ENCODE data around the gene SAP30BP.

SAP30BP gene

DNA sequence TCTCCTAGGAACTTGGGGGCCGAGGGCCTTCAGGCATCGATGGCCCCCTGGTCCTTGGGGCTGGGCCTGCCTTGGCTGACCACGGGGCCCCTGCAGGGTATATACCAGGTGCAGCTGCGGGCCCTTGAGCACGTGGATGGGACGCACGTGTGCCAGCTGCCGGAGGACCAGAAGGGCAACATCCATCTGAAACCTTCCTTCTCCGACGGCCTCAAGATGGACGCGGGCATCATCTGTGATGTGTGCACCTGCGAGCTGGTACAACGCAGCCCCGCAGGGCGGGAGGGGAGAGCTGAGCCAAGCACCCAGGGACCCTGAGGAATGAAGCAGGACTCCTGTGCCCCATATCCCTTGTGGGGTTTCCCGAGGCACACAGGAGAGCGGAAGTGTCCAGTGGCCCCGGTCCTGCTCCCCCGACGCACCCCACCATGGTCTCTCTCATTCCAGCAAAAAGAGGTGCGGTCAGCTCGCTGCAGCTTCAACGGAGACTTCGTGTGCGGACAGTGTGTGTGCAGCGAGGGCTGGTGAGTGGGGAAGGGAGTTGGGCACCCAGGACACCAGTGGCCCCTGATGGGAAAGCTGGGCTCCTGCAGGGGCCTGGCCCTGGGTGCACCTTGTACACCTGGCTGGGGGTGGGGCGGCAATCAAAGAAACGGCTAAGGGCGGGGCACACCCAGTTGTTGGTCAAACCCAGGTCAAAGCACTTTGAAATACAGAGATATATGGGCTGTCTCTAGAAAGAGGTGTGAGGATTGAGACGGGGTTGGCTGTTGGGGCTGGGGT, 64.8 kb downstream of the SAP30BP start:
- TF ChIP-seq ZNF274 (IDR thresholded peaks at IDR 0.05; ENCODE audit: low read depth, low read length): no peak

GRCh38 chr17:75733471-75733870, 66.3 kb downstream of the SAP30BP start:
- peaks cover 2% of the 10 kb centered on the region for H3K4me1 ChIP-seq (ENCODE audit: insufficient read depth, insufficient read length)
- H3K9ac ChIP-seq (ENCODE audit: insufficient read length, low read depth): no peak overlapping the region
- no peak overlapping the region for H3K4me3 ChIP-seq (ENCODE audit: insufficient read length, low read depth)
- DNase-seq (ENCODE audit: low read depth, low spot score): no peak
- no peaks in the 10 kb centered on the region for H3K36me3 ChIP-seq (ENCODE audit: insufficient read depth, insufficient read length, low read length)
- H3K9me3 ChIP-seq (ENCODE audit: insufficient read depth, low read length): no peaks in the 10 kb centered on the region
- no peak for TF ChIP-seq ZNF274 (IDR thresholded peaks at IDR 0.05; ENCODE audit: low read depth, low read length)
- TF ChIP-seq SUZ12 (IDR thresholded peaks at IDR 0.05; ENCODE audit: extremely low read depth, insufficient read depth, insufficient read length): no peak
- no peak for TF ChIP-seq YY1 (IDR thresholded peaks at IDR 0.05; ENCODE audit: insufficient read depth, insufficient read length)
- no peaks in the 10 kb centered on the region for H3K27me3 ChIP-seq (ENCODE audit: insufficient read depth, insufficient read length)

More for the DNA sequence above, 64.8 kb downstream of the SAP30BP start:
- Histone ChIP-seq H3K4me1 (ENCODE audit: insufficient read depth, insufficient read length) (peaks cover 6% of the 10 kb centered on the region), H3K9me3 (ENCODE audit: insufficient read depth, low read length) (no peaks in the 10 kb centered on the region), H3K27me3 (ENCODE audit: insufficient read depth, insufficient read length) (no peaks in the 10 kb centered on the region), H3K9ac (ENCODE audit: insufficient read length, low read depth) (no peak overlapping the region), H3K4me3 (ENCODE audit: insufficient read length, low read depth) (no peak overlapping the region), H3K36me3 (ENCODE audit: insufficient read depth, insufficient read length, low read length) (no peaks in the 10 kb centered on the region)
- DNase-seq (ENCODE audit: low read depth, low spot score): no peak

GRCh38 chr17:75734674-75735294, 67.6 kb downstream of the SAP30BP start:
- H3K4me1 ChIP-seq (ENCODE audit: insufficient read depth, insufficient read length): peaks cover 2% of the 10 kb centered on the region
- H3K9me3 ChIP-seq (ENCODE audit: insufficient read depth, low read length): no peaks in the 10 kb centered on the region
- no peaks in the 10 kb centered on the region for H3K27me3 ChIP-seq (ENCODE audit: insufficient read depth, insufficient read length)
- no peak for TF ChIP-seq YY1 (IDR thresholded peaks at IDR 0.05; ENCODE audit: insufficient read depth, insufficient read length)
- TF ChIP-seq SUZ12 (IDR thresholded peaks at IDR 0.05; ENCODE audit: extremely low read depth, insufficient read depth, insufficient read length): no peak
- TF ChIP-seq ZNF274 (IDR thresholded peaks at IDR 0.05; ENCODE audit: low read depth, low read length): no peak
- H3K36me3 ChIP-seq (ENCODE audit: insufficient read depth, insufficient read length, low read length): no peaks in the 10 kb centered on the region
- H3K9ac ChIP-seq (ENCODE audit: insufficient read length, low read depth): no peak overlapping the region
- no peak for DNase-seq (ENCODE audit: low read depth, low spot score)
- H3K4me3 ChIP-seq (ENCODE audit: insufficient read length, low read depth): no peak overlapping the region

DNA sequence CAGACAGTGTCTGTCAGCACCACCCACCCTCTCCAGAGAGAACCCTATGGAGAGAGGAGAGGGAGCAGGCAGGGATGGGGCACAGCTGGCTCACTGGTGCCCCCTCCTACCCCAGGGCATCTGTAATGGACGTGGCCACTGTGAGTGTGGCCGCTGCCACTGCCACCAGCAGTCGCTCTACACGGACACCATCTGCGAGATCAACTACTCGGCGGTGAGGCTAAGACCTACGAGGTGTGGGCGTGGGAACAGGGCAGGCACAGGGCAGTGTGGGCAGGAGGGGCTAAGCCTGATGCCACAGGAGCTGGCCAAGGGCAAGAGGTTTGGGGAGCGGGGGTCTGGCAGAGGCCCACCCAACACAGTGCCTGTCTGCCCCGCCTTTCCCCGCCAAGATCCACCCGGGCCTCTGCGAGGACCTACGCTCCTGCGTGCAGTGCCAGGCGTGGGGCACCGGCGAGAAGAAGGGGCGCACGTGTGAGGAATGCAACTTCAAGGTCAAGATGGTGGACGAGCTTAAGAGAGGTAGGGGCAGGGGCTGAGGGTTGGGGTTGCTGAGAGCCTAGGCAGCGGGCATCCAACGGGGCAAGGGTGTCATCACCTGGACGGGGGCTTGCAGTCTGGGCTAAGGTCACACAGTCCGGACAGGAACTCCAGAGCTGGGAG, 69.2 kb downstream of the SAP30BP start:
- Histone ChIP-seq H3K36me3 (ENCODE audit: insufficient read depth, insufficient read length, low read length) (no peaks in the 10 kb centered on the region), H3K4me3 (ENCODE audit: insufficient read length, low read depth) (no peak overlapping the region), H3K27me3 (ENCODE audit: insufficient read depth, insufficient read length) (no peaks in the 10 kb centered on the region), H3K9ac (ENCODE audit: insufficient read length, low read depth) (no peak overlapping the region), H3K9me3 (ENCODE audit: insufficient read depth, low read length) (no peaks in the 10 kb centered on the region), H3K4me1 (ENCODE audit: insufficient read depth, insufficient read length) (peaks cover 2% of the 10 kb centered on the region)
- no peak for TF ChIP-seq YY1 (IDR thresholded peaks at IDR 0.05; ENCODE audit: insufficient read depth, insufficient read length)
- TF ChIP-seq ZNF274 (IDR thresholded peaks at IDR 0.05; ENCODE audit: low read depth, low read length): no peak
- no peak for TF ChIP-seq SUZ12 (IDR thresholded peaks at IDR 0.05; ENCODE audit: extremely low read depth, insufficient read depth, insufficient read length)
- DNase-seq (ENCODE audit: low read depth, low spot score): no peak

DNA sequence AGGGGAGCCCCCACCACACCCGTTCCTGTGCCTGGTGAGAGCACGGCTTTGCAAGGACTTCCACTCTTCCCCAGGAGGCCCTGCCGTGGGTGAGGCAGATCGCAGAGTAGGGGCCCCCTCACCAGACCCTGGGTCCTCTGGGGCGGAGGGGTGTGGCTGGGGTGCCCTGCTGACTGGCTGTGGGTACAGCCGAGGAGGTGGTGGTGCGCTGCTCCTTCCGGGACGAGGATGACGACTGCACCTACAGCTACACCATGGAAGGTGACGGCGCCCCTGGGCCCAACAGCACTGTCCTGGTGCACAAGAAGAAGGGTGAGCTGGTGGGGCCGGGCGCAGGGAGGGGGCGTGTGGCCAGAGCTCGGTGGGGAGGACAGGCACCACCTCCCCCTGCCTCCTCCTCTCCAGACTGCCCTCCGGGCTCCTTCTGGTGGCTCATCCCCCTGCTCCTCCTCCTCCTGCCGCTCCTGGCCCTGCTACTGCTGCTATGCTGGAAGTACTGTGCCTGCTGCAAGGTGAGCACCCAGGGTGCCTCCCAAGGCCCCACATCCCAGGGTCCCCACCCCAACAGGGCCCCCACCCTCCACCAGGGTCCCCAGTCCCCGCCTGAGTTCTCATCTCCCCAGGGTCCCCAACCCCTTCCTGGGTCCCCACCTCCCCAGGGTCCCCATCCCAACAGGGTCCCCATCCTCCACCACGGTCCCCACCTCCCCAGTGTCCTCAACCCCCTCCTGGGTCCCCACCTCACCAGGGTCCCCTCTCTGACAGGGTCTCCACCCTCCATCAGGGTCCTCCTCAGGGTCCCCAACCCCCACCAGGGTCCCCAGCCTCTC, 70.2 kb downstream of the SAP30BP start:
- no peak overlapping the region for H3K9ac ChIP-seq (ENCODE audit: insufficient read length, low read depth)
- no peak for DNase-seq (ENCODE audit: low read depth, low spot score)
- no peaks in the 10 kb centered on the region for H3K9me3 ChIP-seq (ENCODE audit: insufficient read depth, low read length)
- no peaks in the 10 kb centered on the region for H3K27me3 ChIP-seq (ENCODE audit: insufficient read depth, insufficient read length)
- no peaks in the 10 kb centered on the region for H3K36me3 ChIP-seq (ENCODE audit: insufficient read depth, insufficient read length, low read length)
- no peak for TF ChIP-seq ZNF274 (IDR thresholded peaks at IDR 0.05; ENCODE audit: low read depth, low read length)
- no peak for TF ChIP-seq YY1 (IDR thresholded peaks at IDR 0.05; ENCODE audit: insufficient read depth, insufficient read length)
- no peak for TF ChIP-seq SUZ12 (IDR thresholded peaks at IDR 0.05; ENCODE audit: extremely low read depth, insufficient read depth, insufficient read length)
- peaks cover 5% of the 10 kb centered on the region for H3K4me1 ChIP-seq (ENCODE audit: insufficient read depth, insufficient read length)
- H3K4me3 ChIP-seq (ENCODE audit: insufficient read length, low read depth): no peak overlapping the region

GRCh38 chr17:75738218-75738802, 71.2 kb downstream of the SAP30BP start:
- DNase-seq (ENCODE audit: low read depth, low spot score): no peak
- TF ChIP-seq SUZ12 (IDR thresholded peaks at IDR 0.05; ENCODE audit: extremely low read depth, insufficient read depth, insufficient read length) (no peak), YY1 (IDR thresholded peaks at IDR 0.05; ENCODE audit: insufficient read depth, insufficient read length) (no peak), ZNF274 (IDR thresholded peaks at IDR 0.05; ENCODE audit: low read depth, low read length) (no peak)
- no peaks in the 10 kb centered on the region for H3K27me3 ChIP-seq (ENCODE audit: insufficient read depth, insufficient read length)
- no peak overlapping the region for H3K9ac ChIP-seq (ENCODE audit: insufficient read length, low read depth)
- no peak overlapping the region for H3K4me3 ChIP-seq (ENCODE audit: insufficient read length, low read depth)
- H3K36me3 ChIP-seq (ENCODE audit: insufficient read depth, insufficient read length, low read length): no peaks in the 10 kb centered on the region
- H3K9me3 ChIP-seq (ENCODE audit: insufficient read depth, low read length): no peaks in the 10 kb centered on the region
- peaks cover 5% of the 10 kb centered on the region for H3K4me1 ChIP-seq (ENCODE audit: insufficient read depth, insufficient read length)

Data from NT2/D1 (cell line).